GM18517 (cell line): ENCODE data around the gene SIGLEC1.

Source experiments
- ATAC-seq: cut with Tn5 transposase; IDR thresholded peaks from one replicate; pipeline ENCODE4 v1.9.1; 2021; ENCODE audit warnings: mild to moderate bottlenecking, moderate library complexity; ENCODE audit not compliant: unreplicated experiment

SIGLEC1 gene

GRCh38 chr20:3729378-3729777 lies 17.0 kb upstream of the SIGLEC1 start:
- ATAC-seq = no peak

- no peak for ATAC-seq
These were observed 16.5 kb upstream of the SIGLEC1 start for GRCh38 chr20:3728876-3729275.

GRCh38 chr20:3728354-3728753 lies 16.0 kb upstream of the SIGLEC1 start:
- no peak for ATAC-seq

- ATAC-seq = no peak
These were observed 15.1 kb upstream of the SIGLEC1 start for GRCh38 chr20:3727401-3728021.

GRCh38 chr20:3724356-3724755 lies 12.0 kb upstream of the SIGLEC1 start:
- no peak for ATAC-seq

GRCh38 chr20:3723284-3723683 lies 10.9 kb upstream of the SIGLEC1 start:
- ATAC-seq = no peak

GRCh38 chr20:3721912-3722311 lies 9.5 kb upstream of the SIGLEC1 start:
- no peak for ATAC-seq

GRCh38 chr20:3720626-3721025 lies 8.2 kb upstream of the SIGLEC1 start:
- no peak for ATAC-seq

- ATAC-seq = no peak
These were observed 7.7 kb upstream of the SIGLEC1 start for GRCh38 chr20:3720068-3720467.

- no peak for ATAC-seq
These were observed 6.6 kb upstream of the SIGLEC1 start for GRCh38 chr20:3719046-3719445.

- ATAC-seq = no peak
These were observed 3.9 kb upstream of the SIGLEC1 start for GRCh38 chr20:3716195-3716834.

- ATAC-seq = no peak
These were observed 1.7 kb upstream of the SIGLEC1 start for GRCh38 chr20:3714092-3714491.

GRCh38 chr20:3711484-3711941 lies 887 bp downstream of the SIGLEC1 start:
- ATAC-seq = no peak

- ATAC-seq = no peak
These were observed 1.5 kb downstream of the SIGLEC1 start for GRCh38 chr20:3710703-3711483.

- ATAC-seq = no peak
These were observed 2.4 kb downstream of the SIGLEC1 start for GRCh38 chr20:3710011-3710466.

GRCh38 chr20:3707508-3707899 lies 4.9 kb downstream of the SIGLEC1 start:
- no peak for ATAC-seq

- no peak for ATAC-seq
These were observed 5.5 kb downstream of the SIGLEC1 start for GRCh38 chr20:3706774-3707507.

GRCh38 chr20:3705970-3706739 lies 6.2 kb downstream of the SIGLEC1 start:
- no peak for ATAC-seq

- ATAC-seq = no peak
These were observed 6.9 kb downstream of the SIGLEC1 start for GRCh38 chr20:3705491-3705969.

GRCh38 chr20:3704087-3704486 lies 8.3 kb downstream of the SIGLEC1 start:
- ATAC-seq = no peak
